Measurements from ENCODE around the gene ERICH3.

- no peak for TF ChIP-seq EP300 (IDR thresholded peaks at IDR 0.05)
- TF ChIP-seq POLR2A (IDR thresholded peaks at IDR 0.05; ENCODE audit: low read length), result no peak
- TF ChIP-seq CTCF (IDR thresholded peaks at IDR 0.05), result no peak
- no peak for TF ChIP-seq HMGXB4 (CRISPR knock-in tag; IDR thresholded peaks at IDR 0.05; ENCODE audit: borderline replicate concordance)
- TF ChIP-seq HOXA7 (CRISPR knock-in tag; IDR thresholded peaks at IDR 0.05), result no peak
- TF ChIP-seq RAD21 (conservative IDR thresholded peaks at IDR 0.05 in 1 of 2, IDR thresholded peaks at IDR 0.05 in 1 of 2), result no peak
- TF ChIP-seq SMC3 (IDR thresholded peaks at IDR 0.05), result no peak
Observed at GRCh38 chr1:74528123-74528522, 145.5 kb downstream of the ERICH3 start.

Measured in A549 (cell line).